ENCODE measurements around the gene HLF.

Gene HLF

GRCh38 chr17:55366020-55366481 lies 101.3 kb downstream of the HLF start:
- DNase-seq, result no peak

GRCh38 chr17:55368706-55369105 lies 103.9 kb downstream of the HLF start:
- peak; percentile 50 for DNase-seq
